OCI-LY1 (cell line): ENCODE results near the gene SRP19.

Source experiments
- H2AFZ ChIP-seq: fragments of 200-600 bp; sonication (generic), shearing (Covaris generic); 2 replicates; pipeline ENCODE4 v1.6.0; 2014; ENCODE audit warnings: antibody characterized with exemption, mild to moderate bottlenecking, low read length
- H3F3A ChIP-seq: fragments of 200-600 bp; sonication (generic), shearing (Covaris generic); 2 replicates; pipeline ENCODE4 v1.6.0; 2014; ENCODE audit warnings: mild to moderate bottlenecking, antibody characterized with exemption, low read length, moderate library complexity; ENCODE audit not compliant: insufficient read depth
- H3K27ac ChIP-seq: fragments of 200-600 bp; sonication (generic); 2 replicates; pipeline ENCODE4 v1.5.1; 2014; ENCODE audit warnings: low read length, mixed run types, mild to moderate bottlenecking, low read depth; ENCODE audit not compliant: poor library complexity, severe bottlenecking
- H3K27me3 ChIP-seq: fragments of 200-600 bp; sonication (generic); 2 replicates; pipeline ENCODE4 v1.6.0; 2014; ENCODE audit warnings: antibody characterized with exemption, mild to moderate bottlenecking, low read length, moderate library complexity; ENCODE audit not compliant: insufficient read depth
- H3K36me3 ChIP-seq: fragments of 200-600 bp; sonication (generic); 2 replicates; pipeline ENCODE4 v1.6.1; 2014; ENCODE audit warnings: mild to moderate bottlenecking, antibody characterized with exemption, low read length, moderate library complexity, mixed read lengths; ENCODE audit not compliant: insufficient read depth
- H3K4me1 ChIP-seq: fragments of 200-600 bp; sonication (generic); 2 replicates; pipeline ENCODE4 v1.5.1; 2014; ENCODE audit warnings: mild to moderate bottlenecking, low read length, moderate library complexity; ENCODE audit not compliant: insufficient read depth, severe bottlenecking
- H3K4me2 ChIP-seq: fragments of 200-600 bp; sonication (generic), shearing (Covaris generic); 2 replicates; pipeline ENCODE4 v1.6.1; 2014; ENCODE audit warnings: low read length
- H3K4me3 ChIP-seq: fragments of 200-600 bp; sonication (generic); 2 replicates; pipeline ENCODE4 v1.5.1; 2014; ENCODE audit warnings: low read length, low read depth, mild to moderate bottlenecking, mixed read lengths; ENCODE audit not compliant: poor library complexity, severe bottlenecking
- H3K79me2 ChIP-seq: fragments of 200-600 bp; shearing (Covaris generic); 2 replicates; pipeline ENCODE4 v1.6.1; 2016; ENCODE audit warnings: mixed run types, low read length, mixed read lengths; ENCODE audit not compliant: insufficient read depth
- H3K9ac ChIP-seq: fragments of 200-600 bp; sonication (generic), shearing (Covaris generic); 2 replicates; pipeline ENCODE4 v1.6.1; 2014; ENCODE audit warnings: mild to moderate bottlenecking, low read length, mixed read lengths
- H3K9me2 ChIP-seq: fragments of 200-600 bp; sonication (generic), shearing (Covaris generic); 2 replicates; pipeline ENCODE4 v1.6.1; 2014; ENCODE audit warnings: low read depth, mild to moderate bottlenecking, low read length, mixed read lengths
- H3K9me3 ChIP-seq: fragments of 200-600 bp; shearing (Covaris generic); 2 replicates; pipeline ENCODE4 v1.6.1; 2014; ENCODE audit warnings: low read length, mixed read lengths
- H4K20me1 ChIP-seq: fragments of 200-600 bp; sonication (generic), shearing (Covaris generic); 2 replicates; pipeline ENCODE4 v1.6.0; 2016; ENCODE audit warnings: mild to moderate bottlenecking, low read length; ENCODE audit not compliant: insufficient read depth
- EZH2 ChIP-seq: fragments of 200-600 bp; sonication (generic), shearing (Covaris generic); IDR thresholded peaks from 2 replicates; pipeline ENCODE4 v1.8.0; 2017; ENCODE audit warnings: borderline replicate concordance, mixed run types, mild to moderate bottlenecking, antibody characterized with exemption, low read length, moderate library complexity, mixed read lengths
- TF ChIP-seq, protein P1 (sequence below): fragments of 200-600 bp; sonication (generic), shearing (Covaris generic); IDR thresholded peaks from 2 replicates; pipeline ENCODE4 v1.5.1; 2017; ENCODE audit warnings: mild to moderate bottlenecking, antibody characterized with exemption, low read length, moderate library complexity, mixed read lengths

The SRP19 gene

DNA sequence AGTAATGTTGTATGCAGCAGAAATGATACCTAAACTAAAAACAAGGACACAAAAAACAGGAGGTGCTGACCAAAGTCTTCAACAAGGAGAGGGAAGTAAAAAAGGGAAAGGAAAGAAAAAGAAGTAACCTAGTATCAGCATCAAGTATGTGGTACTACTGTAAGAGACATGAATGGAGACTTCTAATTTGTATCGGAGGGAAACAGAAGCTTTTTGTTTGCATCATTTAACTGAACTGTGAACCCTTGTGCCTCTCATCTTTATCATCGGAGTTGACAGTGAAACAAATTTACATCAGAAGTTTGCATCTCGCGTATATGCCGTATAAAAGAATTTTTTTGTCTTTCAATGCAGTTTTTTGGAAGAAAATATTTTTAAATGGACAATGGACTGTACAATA, 6.3 kb downstream of the SRP19 start:
- Histone ChIP-seq H3K27me3 (no peaks in the 10 kb centered on the region), H3K36me3 (peaks cover 84% of the 10 kb centered on the region), H2AFZ (no peak overlapping the region), H3K79me2 (peaks cover 16% of the 10 kb centered on the region), H3F3A (no peaks in the 10 kb centered on the region), H3K27ac (no peak overlapping the region), H3K9me3 (no peaks in the 10 kb centered on the region), H3K4me2 (no peak overlapping the region), H3K9ac (no peak overlapping the region), H3K4me3 (no peak overlapping the region), H4K20me1 (no peaks in the 10 kb centered on the region), H3K4me1 (peaks cover 12% of the 10 kb centered on the region), H3K9me2 (no peaks in the 10 kb centered on the region)
- TF ChIP-seq EZH2 = no peak
- TF ChIP-seq, protein P1, sequence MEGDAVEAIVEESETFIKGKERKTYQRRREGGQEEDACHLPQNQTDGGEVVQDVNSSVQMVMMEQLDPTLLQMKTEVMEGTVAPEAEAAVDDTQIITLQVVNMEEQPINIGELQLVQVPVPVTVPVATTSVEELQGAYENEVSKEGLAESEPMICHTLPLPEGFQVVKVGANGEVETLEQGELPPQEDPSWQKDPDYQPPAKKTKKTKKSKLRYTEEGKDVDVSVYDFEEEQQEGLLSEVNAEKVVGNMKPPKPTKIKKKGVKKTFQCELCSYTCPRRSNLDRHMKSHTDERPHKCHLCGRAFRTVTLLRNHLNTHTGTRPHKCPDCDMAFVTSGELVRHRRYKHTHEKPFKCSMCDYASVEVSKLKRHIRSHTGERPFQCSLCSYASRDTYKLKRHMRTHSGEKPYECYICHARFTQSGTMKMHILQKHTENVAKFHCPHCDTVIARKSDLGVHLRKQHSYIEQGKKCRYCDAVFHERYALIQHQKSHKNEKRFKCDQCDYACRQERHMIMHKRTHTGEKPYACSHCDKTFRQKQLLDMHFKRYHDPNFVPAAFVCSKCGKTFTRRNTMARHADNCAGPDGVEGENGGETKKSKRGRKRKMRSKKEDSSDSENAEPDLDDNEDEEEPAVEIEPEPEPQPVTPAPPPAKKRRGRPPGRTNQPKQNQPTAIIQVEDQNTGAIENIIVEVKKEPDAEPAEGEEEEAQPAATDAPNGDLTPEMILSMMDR = no peak

DNA sequence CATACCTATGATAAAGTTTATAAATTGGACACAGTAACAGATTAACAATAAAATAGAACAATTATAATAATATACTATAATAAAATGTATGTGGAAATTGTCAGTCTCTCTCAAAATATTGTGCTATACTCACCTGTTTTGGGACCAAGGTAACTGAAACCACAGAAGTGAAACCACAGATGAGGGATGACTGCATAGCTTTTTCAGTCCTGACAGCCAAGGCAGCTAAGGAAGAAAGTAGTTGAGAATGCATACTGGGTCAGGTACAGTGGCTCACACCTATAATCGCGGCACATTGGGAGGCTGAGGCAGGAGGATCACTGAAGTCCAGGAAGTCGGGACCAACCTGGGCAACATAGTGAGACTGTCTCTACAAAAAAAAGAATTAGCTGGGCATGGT, 8.9 kb downstream of the SRP19 start:
- Histone ChIP-seq H3K36me3 (peaks cover 62% of the 10 kb centered on the region), H3K9me3 (no peaks in the 10 kb centered on the region)
- TF ChIP-seq, protein P1 = no peak
- no peak for TF ChIP-seq EZH2

DNA sequence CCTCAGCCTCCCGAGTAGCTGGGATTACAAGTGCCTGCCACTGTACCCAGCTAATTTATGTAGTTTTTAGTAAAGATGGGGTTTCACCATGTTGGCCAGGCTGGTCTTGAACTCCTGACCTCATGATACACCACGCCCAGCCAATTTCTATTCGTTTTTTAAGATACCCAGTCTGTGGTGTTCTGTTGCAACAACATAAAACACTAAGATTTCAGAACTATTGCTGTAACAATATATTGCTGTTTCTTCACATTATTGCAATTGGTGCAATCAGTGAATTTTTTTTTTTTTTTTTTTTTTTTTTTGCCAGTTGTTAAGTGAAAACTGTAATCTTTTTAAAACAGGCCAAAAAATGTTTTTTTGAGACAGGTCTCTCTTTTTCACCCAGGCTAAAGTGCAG, 9.9 kb downstream of the SRP19 start:
- H3F3A ChIP-seq = no peaks in the 10 kb centered on the region
- no peaks in the 10 kb centered on the region for H3K4me1 ChIP-seq
- no peaks in the 10 kb centered on the region for H3K9me2 ChIP-seq
- H2AFZ ChIP-seq = no peak overlapping the region
- H3K4me2 ChIP-seq = no peak overlapping the region
- H3K9ac ChIP-seq = no peak overlapping the region
- no peaks in the 10 kb centered on the region for H3K9me3 ChIP-seq
- no peak overlapping the region for H3K4me3 ChIP-seq
- H3K27ac ChIP-seq = no peak overlapping the region
- H3K36me3 ChIP-seq = peaks cover 56% of the 10 kb centered on the region
- H3K27me3 ChIP-seq = no peaks in the 10 kb centered on the region
- TF ChIP-seq, protein P1 = no peak
- TF ChIP-seq EZH2 = no peak
- no peaks in the 10 kb centered on the region for H4K20me1 ChIP-seq
- no peaks in the 10 kb centered on the region for H3K79me2 ChIP-seq

More for the DNA sequence above, 8.9 kb downstream of the SRP19 start:
- Histone ChIP-seq H3F3A (no peaks in the 10 kb centered on the region), H3K4me2 (no peak overlapping the region), H3K4me3 (no peak overlapping the region), H2AFZ (no peak overlapping the region), H3K27me3 (no peaks in the 10 kb centered on the region), H3K4me1 (no peaks in the 10 kb centered on the region), H3K9ac (no peak overlapping the region), H4K20me1 (no peaks in the 10 kb centered on the region), H3K79me2 (0 out of 2 replicates have a peak, but pooled peaks cover 3% of the 10 kb centered on the region), H3K27ac (no peak overlapping the region), H3K9me2 (no peaks in the 10 kb centered on the region)
